GM18526 (cell line): ENCODE data around the gene PDILT.

ENCODE experiments used
- POLR2A ChIP-seq: IDR thresholded peaks from 3 replicates; pipeline ENCODE4 v1.6.1; 2011; ENCODE audit not compliant: insufficient read length; ENCODE audit errors: extremely low read depth

PDILT gene

DNA sequence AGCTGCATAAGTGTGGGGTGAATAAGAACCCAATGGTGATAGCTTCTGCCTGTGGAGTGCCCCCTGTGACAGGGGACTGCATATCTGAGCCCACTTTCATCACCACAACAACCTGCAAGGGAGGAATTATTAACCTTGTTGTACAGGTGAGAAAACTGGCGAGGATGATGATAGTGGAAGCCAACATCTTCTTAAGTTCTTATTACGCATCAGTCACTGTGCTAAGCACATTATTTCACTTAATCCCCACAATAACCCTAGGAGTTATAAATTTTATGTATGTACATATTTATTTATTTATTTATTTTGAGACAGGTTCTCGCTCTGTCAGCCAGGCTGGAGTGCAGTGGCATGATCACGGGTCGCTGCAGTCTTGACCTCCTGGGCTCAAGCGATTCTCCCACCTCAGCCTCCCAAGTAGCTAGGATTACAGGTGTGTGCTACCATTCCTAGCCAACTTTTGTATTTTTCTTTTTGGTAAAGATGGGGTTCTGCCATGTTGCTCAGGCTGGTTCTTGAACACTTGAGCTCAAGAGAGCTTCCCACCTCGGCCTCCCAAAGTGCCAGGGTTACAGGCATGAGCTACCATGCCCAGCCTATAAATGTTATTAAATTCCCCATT, 7.6 kb downstream of the PDILT start:
- no peak for TF ChIP-seq POLR2A

GRCh38 chr16:20395946-20396345, 8.6 kb downstream of the PDILT start:
- no peak for TF ChIP-seq POLR2A

DNA sequence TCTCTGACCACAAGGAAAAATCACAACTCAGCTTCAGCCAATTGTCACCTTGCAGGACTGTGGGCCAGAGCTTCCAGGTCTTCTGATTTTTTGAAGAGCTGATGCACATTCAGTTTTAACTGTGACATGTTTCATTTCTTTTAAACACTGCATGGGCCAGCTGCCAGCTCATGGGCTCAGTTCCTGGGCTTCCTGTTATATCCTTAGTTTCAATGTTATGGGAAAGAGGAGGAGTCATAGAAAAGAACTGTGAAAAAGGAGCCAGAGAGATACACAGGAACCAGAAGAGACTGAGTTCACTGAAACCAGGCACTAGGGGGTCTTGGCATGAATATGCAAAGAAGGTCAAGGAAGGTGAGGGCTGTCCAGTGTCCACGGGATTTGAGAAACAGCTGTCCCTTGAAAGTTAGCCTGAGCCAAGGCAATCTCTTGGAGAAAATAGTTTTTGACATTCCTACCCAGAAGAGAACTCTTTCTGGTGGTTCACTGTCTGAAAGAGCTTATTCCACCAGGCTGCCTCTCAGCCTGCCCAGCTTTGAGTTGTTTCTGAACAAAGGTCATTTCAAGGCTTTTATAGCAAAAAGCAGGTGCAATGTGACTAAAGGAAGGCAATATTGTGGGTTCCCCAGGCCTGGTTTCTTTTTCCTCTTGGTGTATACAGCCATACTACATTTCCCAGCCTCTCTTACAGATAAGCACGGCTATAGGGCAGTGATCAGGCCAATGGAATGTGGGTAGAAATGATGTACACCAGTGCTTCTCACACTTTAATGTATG, 10.5 kb downstream of the PDILT start:
- no peak for TF ChIP-seq POLR2A

GRCh38 chr16:20391045-20391444, 13.5 kb downstream of the PDILT start:
- no peak for TF ChIP-seq POLR2A

GRCh38 chr16:20388854-20389253, 15.7 kb downstream of the PDILT start:
- no peak for TF ChIP-seq POLR2A

DNA sequence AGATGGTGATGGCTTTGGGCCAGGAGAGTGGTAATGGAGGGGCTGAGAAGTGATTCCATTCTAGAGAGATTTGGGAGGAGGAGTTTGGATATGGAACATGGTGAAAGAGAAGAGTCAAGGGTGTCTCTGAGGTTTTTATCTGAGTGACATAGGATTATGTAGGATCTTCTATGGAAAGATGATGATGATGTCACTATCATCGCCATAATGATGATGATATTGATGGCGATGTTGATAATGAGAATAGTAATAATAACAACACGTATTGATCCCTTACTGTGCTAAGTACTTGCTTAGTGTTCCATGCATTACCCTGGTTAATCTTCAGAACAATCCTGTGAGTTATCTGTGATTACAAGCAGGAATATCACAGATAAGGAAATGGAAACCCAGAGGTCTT, 16.6 kb downstream of the PDILT start:
- TF ChIP-seq POLR2A: no peak

DNA sequence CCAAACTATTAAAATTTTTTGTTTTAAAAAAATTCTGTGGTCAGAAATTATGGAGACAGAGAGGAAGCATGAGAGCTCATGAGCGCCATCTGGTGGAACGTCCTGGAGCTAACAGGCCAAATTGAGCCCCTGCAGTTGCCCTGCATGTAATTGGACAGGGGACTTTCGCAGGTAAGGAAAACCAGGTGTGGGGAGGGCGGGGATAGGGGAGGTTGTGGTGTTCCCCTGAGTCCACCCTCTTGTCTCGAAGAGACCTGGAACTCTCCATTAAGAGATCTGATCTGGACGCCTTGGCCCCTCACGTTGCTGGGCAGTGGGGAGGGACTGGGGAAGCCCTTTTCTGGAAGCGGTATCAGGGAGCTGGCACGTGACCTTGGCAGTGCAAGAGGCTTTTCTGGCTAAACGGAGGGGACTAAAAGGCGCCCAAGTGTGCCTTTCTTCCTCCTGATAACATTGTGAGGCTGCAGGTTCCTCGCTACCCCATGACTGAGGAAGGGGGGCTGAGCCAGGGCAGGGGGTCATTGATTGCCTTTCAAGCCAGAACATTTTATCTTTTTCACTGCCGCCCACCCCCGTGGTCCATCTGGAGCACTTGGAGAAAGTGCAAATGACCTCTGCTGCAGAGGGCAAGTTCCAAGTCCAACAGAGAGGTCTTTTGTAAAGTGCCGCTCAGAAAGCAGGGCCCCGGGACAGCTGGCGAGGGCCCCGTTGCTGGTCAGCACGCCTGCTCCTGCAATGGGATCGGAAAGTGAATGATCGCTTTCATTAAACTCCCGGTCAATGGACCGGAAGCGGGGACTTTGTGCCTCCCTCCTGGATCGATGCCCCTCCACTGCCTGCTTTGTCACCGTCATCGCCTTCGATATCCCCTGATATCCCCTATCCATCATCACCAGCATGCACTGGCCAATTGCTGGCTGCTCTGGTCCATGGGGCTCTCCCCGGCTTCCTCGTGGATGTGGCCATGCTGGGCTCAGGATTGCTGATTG, 18.4 kb downstream of the PDILT start:
- no peak for TF ChIP-seq POLR2A

DNA sequence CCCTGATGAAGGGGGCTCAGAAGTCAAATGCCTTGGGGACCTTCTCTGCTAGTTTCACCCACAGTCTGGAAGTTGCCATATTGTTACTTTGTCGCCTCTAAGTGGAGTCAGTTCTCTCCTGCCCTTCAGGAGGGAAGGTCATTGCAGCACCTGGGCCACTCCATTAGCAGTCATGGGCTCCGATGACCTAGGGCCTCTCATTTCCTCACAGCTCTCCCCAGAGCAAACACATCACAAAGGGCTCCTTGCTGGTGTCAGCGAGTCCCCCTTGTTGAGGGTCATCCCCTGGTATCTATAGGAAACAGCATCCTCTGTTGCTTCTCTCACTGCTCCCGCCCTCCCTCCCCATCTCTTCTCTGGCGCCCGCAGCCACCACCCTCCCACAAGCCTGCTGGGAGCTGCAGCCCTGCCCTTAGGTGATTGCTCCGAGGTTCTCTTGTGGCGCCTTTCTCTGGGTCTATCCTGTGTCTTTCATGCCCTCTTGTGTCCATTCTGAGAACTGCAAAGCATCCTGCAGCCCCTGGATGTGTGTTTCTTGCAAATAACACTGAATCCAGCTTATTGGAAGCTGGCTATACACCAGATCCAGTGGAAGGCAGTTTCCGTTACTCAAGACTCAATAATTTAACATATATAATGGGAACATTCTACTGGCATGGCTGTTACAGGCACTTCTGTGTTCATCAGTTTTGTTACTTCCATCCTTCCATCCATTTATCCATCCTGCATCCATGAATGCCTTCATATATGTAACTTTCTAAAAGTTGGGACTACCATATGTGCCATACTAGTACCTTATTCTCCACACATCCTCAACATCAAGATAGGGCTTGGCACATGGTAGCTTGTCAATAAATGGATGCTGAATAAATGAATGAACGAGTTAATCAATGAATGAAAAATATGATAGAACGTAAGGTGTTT, 21.2 kb downstream of the PDILT start:
- TF ChIP-seq POLR2A: no peak

- no peak for TF ChIP-seq POLR2A
Measured at GRCh38 chr16:20382202-20382948, 22.2 kb downstream of the PDILT start.

- no peak for TF ChIP-seq POLR2A
Measured at GRCh38 chr16:20380782-20381181, 23.8 kb downstream of the PDILT start.

DNA sequence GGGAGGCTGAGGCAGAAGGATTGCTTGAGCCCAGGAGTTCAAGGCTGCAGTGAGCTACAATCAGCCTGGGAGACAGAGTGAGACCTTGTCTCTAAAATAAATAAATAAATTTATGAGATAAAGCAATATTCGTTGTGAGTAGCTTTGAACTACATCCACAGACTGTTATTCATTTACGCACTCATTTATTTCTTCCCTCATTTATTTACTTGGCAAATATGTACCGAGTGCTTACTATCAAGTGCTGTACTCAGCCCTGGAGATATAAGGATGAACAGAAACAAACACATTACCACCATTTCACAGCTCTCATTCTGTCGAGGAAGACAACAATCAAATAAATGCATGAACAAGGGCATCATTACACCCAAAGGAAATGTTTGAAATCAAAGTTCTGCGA, 27.4 kb downstream of the PDILT start:
- no peak for TF ChIP-seq POLR2A

- TF ChIP-seq POLR2A: no peak
Measured at GRCh38 chr16:20372701-20373100, 31.8 kb downstream of the PDILT start.

GRCh38 chr16:20369452-20370054, 35.0 kb downstream of the PDILT start:
- no peak for TF ChIP-seq POLR2A

DNA sequence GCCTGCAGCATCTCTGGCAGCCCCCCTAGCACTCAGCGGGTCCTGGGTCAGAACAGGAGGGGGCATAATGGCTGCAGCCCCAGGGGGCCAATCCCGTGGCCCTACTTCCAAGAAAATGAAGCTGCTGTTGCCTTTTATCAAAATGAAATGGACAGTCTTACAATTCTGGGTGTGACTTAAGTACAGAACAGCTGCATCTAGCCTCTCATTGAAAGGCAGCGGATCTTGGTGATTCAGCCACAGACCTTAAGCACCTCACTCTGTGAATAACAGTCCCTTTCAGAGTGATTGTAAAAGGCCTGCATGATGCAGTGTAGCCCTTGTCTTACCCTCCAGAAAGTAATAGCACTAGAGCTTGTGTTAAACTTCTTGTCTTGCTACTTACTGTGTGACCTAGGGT, 40.5 kb downstream of the PDILT start:
- no peak for TF ChIP-seq POLR2A

DNA sequence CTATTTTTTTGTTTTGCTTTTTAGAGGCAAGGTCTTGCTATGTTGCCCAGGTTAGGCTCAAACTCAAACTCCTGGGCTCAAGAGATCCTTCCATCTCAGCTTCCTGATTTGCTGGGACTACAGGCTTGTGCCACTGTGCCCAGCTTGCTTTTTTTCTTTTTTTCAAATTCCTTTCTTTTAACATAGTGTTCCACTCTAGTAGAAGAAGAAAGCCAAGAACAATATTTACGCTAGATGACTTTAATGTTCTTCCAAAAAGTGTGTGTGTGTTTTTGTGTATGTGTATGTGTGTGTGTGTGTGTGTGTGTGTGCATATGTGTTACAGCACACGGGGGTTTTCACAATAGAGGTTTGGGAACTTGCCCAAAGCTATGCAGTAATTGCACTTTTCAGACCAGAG, 41.3 kb downstream of the PDILT start:
- no peak for TF ChIP-seq POLR2A
